DMS 273 treated with DMSO at 0.1 percent for 48 hours (cell line): Measurements from ENCODE around the gene GLUL.
A peak's percentile ranks its signal among the peaks of the same experiment; 100 is the strongest.
"Not testable (repeated sequence)": the region's sequence is repeated elsewhere in the genome, so short reads cannot be mapped to it uniquely, and the experiment has no call there.

ENCODE experiments used
- DNase-seq: peaks from one replicate; lab custom pipeline; 2025; lab: John Stamatoyannopoulos, UW

GLUL gene

GRCh38 chr1:182394055-182394775, 2.6 kb upstream of the GLUL start:
- DNase-seq, result no peak

GRCh38 chr1:182392050-182393028, 749 bp upstream of the GLUL start:
- DNase-seq, result peak; percentile 49

- no peak for DNase-seq
Measured at GRCh38 chr1:182391028-182391361, 595 bp downstream of the GLUL start.

- no peak for DNase-seq
Measured at GRCh38 chr1:182389619-182390047, 2.0 kb downstream of the GLUL start.

GRCh38 chr1:182388392-182389134, 3.0 kb downstream of the GLUL start:
- no peak for DNase-seq

- no peak for DNase-seq
Measured at GRCh38 chr1:182387566-182387965, 4.0 kb downstream of the GLUL start.

GRCh38 chr1:182386980-182387379, 4.6 kb downstream of the GLUL start:
- no peak for DNase-seq

- DNase-seq, result no peak
Measured at GRCh38 chr1:182385885-182386853, 5.4 kb downstream of the GLUL start.

- DNase-seq, result no peak
Measured at GRCh38 chr1:182384387-182384960, 7.1 kb downstream of the GLUL start.

- DNase-seq, result no peak
Measured at GRCh38 chr1:182383934-182384333, 7.7 kb downstream of the GLUL start.

- DNase-seq, result no peak
Measured at GRCh38 chr1:182383037-182383661, 8.4 kb downstream of the GLUL start.

GRCh38 chr1:182381962-182382819, 9.4 kb downstream of the GLUL start:
- DNase-seq, result no peak

- DNase-seq, result no peak
Measured at GRCh38 chr1:182380199-182380598, 11.4 kb downstream of the GLUL start.

- not testable (repeated sequence) for DNase-seq
Measured at GRCh38 chr1:182379781-182380180, 11.8 kb downstream of the GLUL start.

GRCh38 chr1:182376936-182377574, 14.5 kb downstream of the GLUL start:
- DNase-seq, result no peak

GRCh38 chr1:182374101-182374834, 17.3 kb downstream of the GLUL start:
- DNase-seq, result no peak

- no peak for DNase-seq
Measured at GRCh38 chr1:182370532-182370931, 21.1 kb downstream of the GLUL start.

- DNase-seq, result no peak
Measured at GRCh38 chr1:182368903-182369302, 22.7 kb downstream of the GLUL start.
